ENCODE results near the gene CHID1. TPM values are rescaled to one million over a fixed set of nuclear protein-coding genes. Genes with fewer than 3 reads are reported as not detected.

The CHID1 gene
- total and polyA plus RNA-seq, 2 donors (not counting 1 experiment from before 2014, with no cell fraction given), result 31.0 to 68.1 TPM

DNA sequence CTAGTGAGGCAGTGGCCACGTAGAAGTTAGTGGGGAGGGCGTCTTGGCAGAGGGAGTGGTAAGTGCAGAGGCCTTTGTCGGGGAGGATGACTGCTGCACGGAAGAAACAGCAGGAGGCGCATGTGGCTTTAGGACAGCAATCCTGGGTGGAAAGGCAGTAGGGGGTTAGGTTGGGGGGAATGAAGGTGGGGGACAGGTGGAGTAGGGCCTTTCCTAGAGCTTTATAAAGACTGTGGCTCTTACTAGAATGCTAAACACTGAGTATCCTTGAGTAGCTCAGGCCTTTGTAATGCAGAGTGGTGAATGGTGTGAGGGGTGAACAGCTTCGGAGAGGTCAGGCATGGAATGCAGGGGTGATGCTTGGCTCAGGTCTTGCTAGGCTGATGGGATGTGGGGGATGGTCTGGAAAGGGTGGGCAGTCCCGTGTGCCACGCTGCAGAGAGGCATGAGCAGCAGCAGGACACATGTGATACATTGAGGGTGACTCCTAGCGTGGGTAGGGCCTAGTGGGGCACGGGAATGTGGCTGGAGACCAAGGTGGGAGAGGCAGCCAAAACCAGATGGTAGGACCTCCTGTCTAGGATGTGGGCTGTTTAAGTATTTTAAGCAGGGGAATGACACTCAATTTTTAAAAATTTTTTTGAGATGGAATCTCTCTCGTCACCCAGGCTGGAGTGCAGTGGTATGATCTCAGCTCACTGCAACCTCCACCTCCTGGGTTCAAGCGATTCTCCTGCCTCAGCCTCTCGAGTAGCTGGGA is 34.3 kb upstream of the CHID1 start:
- 89% methylated on average over 12 of the region's 13 CpGs for WGBS (ENCODE audit: insufficient coverage)
- Mint-ChIP-seq H3K9me3 (ENCODE audit: insufficient read depth) (peaks cover 2% of the 10 kb centered on the region), H3K4me1 (peaks cover 12% of the 10 kb centered on the region), H3K27ac (no peak overlapping the region), H3K27me3 (no peaks in the 10 kb centered on the region), H3K4me3 (no peak overlapping the region)
- Histone ChIP-seq H3K4me3 (ENCODE audit: control extremely low read depth in 1 of 5, extremely low read depth in 1 of 5, insufficient read depth in 1 of 5, low read depth in 2 of 5, low read length in 4 of 5) (no peak overlapping the region), H3K9ac (ENCODE audit: low read length) (no peak overlapping the region), H4K20me1 (ENCODE audit: control insufficient read depth, insufficient read depth, low read length, poor library complexity, severe bottlenecking) (peaks cover 70% of the 10 kb centered on the region), H3K9me3 (ENCODE audit: control extremely low read depth in 1 of 3, control insufficient read depth in 2 of 3, insufficient read depth in 1 of 3, low read length in 2 of 3) (peaks cover 0 to 14% (median 7%) of the 10 kb centered on the region in 3 donors), H3K36me3 (replicated peaks in 1 of 2; ENCODE audit: control extremely low read depth in 1 of 2, control insufficient read depth in 1 of 2, extremely low read depth in 1 of 2, insufficient read depth in 2 of 2, low read length in 1 of 2) (peaks cover 1 to 21% of the 10 kb centered on the region in 2 experiments), H3K4me2 (replicated peaks; ENCODE audit: low read depth, low read length, poor library complexity, severe bottlenecking) (no peak overlapping the region), H3K27me3 (replicated peaks in 1 of 4; ENCODE audit: control extremely low read depth in 1 of 4, control insufficient read depth in 3 of 4, insufficient read depth in 4 of 4, low read length in 3 of 4) (no peaks in the 10 kb centered on the region), H3K27ac (ENCODE audit: low read length in 2 of 2) (no peak overlapping the region), H3K79me2 (ENCODE audit: control insufficient read depth, insufficient read depth, low read length) (peaks cover 99% of the 10 kb centered on the region), H3K4me1 (ENCODE audit: control insufficient read depth in 2 of 2, insufficient read depth in 2 of 2, low read length in 2 of 2) (peaks cover 4 to 7% of the 10 kb centered on the region in 2 donors), H2AFZ (ENCODE audit: insufficient read depth, low read depth, low read length, poor library complexity, severe bottlenecking) (no peak overlapping the region)
- CTCF ChIA-PET, result no interaction called here
- DNase-seq (no peak), ATAC-seq (ENCODE audit: low read depth) (no peak)
- TF ChIP-seq, protein P1, sequence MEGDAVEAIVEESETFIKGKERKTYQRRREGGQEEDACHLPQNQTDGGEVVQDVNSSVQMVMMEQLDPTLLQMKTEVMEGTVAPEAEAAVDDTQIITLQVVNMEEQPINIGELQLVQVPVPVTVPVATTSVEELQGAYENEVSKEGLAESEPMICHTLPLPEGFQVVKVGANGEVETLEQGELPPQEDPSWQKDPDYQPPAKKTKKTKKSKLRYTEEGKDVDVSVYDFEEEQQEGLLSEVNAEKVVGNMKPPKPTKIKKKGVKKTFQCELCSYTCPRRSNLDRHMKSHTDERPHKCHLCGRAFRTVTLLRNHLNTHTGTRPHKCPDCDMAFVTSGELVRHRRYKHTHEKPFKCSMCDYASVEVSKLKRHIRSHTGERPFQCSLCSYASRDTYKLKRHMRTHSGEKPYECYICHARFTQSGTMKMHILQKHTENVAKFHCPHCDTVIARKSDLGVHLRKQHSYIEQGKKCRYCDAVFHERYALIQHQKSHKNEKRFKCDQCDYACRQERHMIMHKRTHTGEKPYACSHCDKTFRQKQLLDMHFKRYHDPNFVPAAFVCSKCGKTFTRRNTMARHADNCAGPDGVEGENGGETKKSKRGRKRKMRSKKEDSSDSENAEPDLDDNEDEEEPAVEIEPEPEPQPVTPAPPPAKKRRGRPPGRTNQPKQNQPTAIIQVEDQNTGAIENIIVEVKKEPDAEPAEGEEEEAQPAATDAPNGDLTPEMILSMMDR (IDR thresholded peaks at IDR 0.05), result no peak
- TF ChIP-seq EZH2 (IDR thresholded peaks at IDR 0.05; ENCODE audit: borderline replicate concordance, insufficient read depth, low read depth, low read length, poor library complexity, severe bottlenecking), result no peak
- intact Hi-C loops (cut with micrococcal nuclease), result no loop called here
- POLR2A ChIA-PET, result no interaction called here

DNA sequence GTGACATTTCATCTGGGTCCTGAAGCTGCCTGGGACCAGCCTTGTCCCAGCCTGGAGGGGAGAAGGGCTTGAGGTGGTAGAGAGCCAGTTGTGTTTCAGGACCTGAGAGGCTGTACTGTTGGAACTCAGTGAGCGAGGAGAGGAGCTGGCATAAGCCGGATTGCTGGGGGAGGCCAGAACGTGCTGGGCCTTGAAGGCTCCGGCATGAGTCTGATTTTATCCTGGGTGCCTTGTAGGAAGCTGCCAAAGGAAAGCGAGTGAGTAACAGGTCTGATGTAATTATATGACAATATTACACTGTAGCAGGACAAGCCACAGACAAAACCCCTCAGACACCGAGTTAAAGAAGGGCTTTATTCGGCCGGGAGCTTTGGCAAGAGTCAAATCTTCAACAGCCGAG is 32.2 kb upstream of the CHID1 start:
- no peaks in the 10 kb centered on the region for H3K27me3 Mint-ChIP-seq
- H2AFZ ChIP-seq (ENCODE audit: insufficient read depth, low read depth, low read length, poor library complexity, severe bottlenecking), result no peak overlapping the region
- H3K27me3 ChIP-seq (replicated peaks in 1 of 4; ENCODE audit: control extremely low read depth in 1 of 4, control insufficient read depth in 3 of 4, insufficient read depth in 4 of 4, low read length in 3 of 4), result no peaks in the 10 kb centered on the region
- H3K27ac ChIP-seq (ENCODE audit: low read length in 2 of 2), result no peak overlapping the region
- H3K4me3 Mint-ChIP-seq, result no peak overlapping the region
- intact Hi-C loops (cut with micrococcal nuclease), result no loop called here
- no peaks in the 10 kb centered on the region for H3K9me3 Mint-ChIP-seq (ENCODE audit: insufficient read depth)
- TF ChIP-seq, protein P1 (IDR thresholded peaks at IDR 0.05), result no peak
- TF ChIP-seq EZH2 (IDR thresholded peaks at IDR 0.05; ENCODE audit: borderline replicate concordance, insufficient read depth, low read depth, low read length, poor library complexity, severe bottlenecking), result no peak
- CTCF ChIA-PET, result no interaction called here
- no peaks in the 10 kb centered on the region for H3K9me3 ChIP-seq (ENCODE audit: control extremely low read depth in 1 of 3, control insufficient read depth in 2 of 3, insufficient read depth in 1 of 3, low read length in 2 of 3)
- POLR2A ChIA-PET, result interaction anchor here (0.6 kb wide), 1 partner anchor 594 kb away, joined by 4 read pairs; no protein-coding TSS in a partner anchor
- H3K27ac Mint-ChIP-seq, result no peak overlapping the region
- peaks cover 1 to 18% of the 10 kb centered on the region in 2 experiments for H3K36me3 ChIP-seq (replicated peaks in 1 of 2; ENCODE audit: control extremely low read depth in 1 of 2, control insufficient read depth in 1 of 2, extremely low read depth in 1 of 2, insufficient read depth in 2 of 2, low read length in 1 of 2)
- peaks cover 83% of the 10 kb centered on the region for H4K20me1 ChIP-seq (ENCODE audit: control insufficient read depth, insufficient read depth, low read length, poor library complexity, severe bottlenecking)
- DNase-seq (no peak), ATAC-seq (ENCODE audit: low read depth) (no peak)
- no peak overlapping the region for H3K4me3 ChIP-seq (ENCODE audit: control extremely low read depth in 1 of 5, extremely low read depth in 1 of 5, insufficient read depth in 1 of 5, low read depth in 2 of 5, low read length in 4 of 5)
- peaks cover 14% of the 10 kb centered on the region for H3K4me1 Mint-ChIP-seq
- H3K79me2 ChIP-seq (ENCODE audit: control insufficient read depth, insufficient read depth, low read length), result peaks cover 99% of the 10 kb centered on the region
- no peak overlapping the region for H3K9ac ChIP-seq (ENCODE audit: low read length)
- WGBS (ENCODE audit: insufficient coverage), result 100% methylated on average over 4 of the region's 9 CpGs
- no peak overlapping the region for H3K4me2 ChIP-seq (replicated peaks; ENCODE audit: low read depth, low read length, poor library complexity, severe bottlenecking)
- H3K4me1 ChIP-seq (ENCODE audit: control insufficient read depth in 2 of 2, insufficient read depth in 2 of 2, low read length in 2 of 2), result peaks cover 4 to 7% of the 10 kb centered on the region in 2 donors
